KG1 (cell line): ENCODE data around the gene MLXIPL.
"Not testable (repeated sequence)": the region's sequence is repeated elsewhere in the genome, so short reads cannot be mapped to it uniquely, and the experiment has no call there.

Experiments
- DNase-seq: peaks from one replicate; lab custom pipeline; 2025; lab: John Stamatoyannopoulos, UW

Gene MLXIPL

GRCh38 chr7:73581006-73581405 lies 43.3 kb downstream of the MLXIPL start:
- not testable (repeated sequence) for DNase-seq

- DNase-seq, result peak; percentile 100
Measured at GRCh38 chr7:73578342-73579128, 45.8 kb downstream of the MLXIPL start, which contains the start of gene TBL2. TSS of gene TBL2 (minus strand) at chr7:73578579. CDS start at chr7:73578549, 30 bp downstream.

DNA sequence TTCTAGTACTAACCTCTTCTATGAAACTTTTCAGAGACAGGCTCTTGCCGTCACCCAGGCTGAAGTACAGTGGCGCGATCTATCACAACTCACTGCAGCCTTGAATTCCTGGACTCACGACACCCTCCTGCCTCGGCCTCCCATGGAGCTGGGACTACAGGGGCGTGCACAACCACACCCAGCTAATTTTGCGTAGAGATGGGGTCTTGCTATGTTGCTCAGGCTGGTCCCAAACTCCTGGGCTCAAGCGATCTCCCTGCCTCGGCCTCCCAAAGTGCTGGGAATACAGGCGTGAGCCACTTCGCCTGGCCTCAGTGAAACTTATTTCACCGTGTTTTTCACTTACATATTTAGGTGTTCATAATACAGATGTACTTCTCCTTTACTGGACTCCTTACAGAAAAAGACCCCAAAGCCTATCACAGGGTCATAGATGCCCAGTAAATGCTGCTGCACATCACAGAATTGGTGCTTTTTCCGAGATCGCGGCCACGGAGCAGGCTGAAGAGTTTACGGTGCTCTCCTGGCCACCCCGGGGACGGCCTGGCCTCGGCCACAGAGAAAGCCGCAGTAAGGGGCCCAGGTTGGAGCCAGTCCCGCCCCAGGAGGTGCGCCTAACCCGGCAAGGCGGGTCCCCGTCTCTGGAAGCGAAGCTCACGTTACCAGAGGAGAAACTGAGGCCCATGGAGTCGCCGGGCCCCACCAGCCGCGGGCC lies 46.5 kb downstream of the MLXIPL start:
- no peak for DNase-seq

GRCh38 chr7:73573791-73574190 lies 50.5 kb downstream of the MLXIPL start:
- DNase-seq, result no peak

GRCh38 chr7:73573276-73573675 lies 51.0 kb downstream of the MLXIPL start:
- no peak for DNase-seq

- DNase-seq, result no peak
Measured at GRCh38 chr7:73572767-73573186, 51.5 kb downstream of the MLXIPL start.

GRCh38 chr7:73570977-73571376 lies 53.3 kb downstream of the MLXIPL start:
- no peak for DNase-seq

GRCh38 chr7:73570521-73570920 lies 53.8 kb downstream of the MLXIPL start:
- no peak for DNase-seq

- no peak for DNase-seq
Measured at GRCh38 chr7:73569042-73569608, 55.2 kb downstream of the MLXIPL start.

DNA sequence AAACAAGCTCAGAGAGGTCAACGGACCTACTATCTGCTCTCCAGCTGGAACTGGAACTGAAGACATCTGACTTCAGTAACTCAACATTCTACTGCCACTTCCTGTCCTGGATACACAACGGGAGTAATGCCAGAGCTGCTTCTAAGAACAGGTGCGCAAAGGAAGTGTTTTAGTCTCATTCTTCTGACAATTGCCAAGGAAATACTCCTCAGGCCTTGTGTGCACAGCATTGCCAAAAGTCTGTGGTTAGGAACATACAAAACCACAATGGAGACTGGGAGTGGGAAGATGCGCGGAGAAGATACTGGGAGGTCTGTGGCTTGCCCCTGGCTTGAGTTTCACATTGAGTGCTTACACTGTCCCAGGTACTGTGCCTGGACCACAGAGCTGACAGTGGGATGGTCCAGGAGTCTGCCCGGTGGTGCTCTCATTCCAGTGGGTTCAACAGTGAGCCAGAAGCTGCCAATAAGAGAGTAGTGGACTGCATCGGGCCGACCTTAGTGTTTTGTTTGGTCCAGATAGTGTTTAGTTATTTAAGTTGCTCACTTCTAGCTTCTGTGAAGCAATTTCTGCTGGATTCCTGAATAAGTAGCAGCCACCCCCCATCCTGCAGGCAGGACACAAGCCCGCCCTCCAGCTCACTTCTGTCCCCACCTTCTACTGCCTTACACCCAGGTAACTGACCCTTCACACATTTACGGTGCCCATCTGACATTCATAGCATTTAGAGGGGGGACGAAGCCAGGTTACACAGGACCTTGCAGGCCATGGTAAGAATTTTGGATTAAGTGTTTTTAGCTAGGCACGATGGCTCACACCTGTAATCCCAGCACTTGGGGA lies 56.3 kb downstream of the MLXIPL start:
- no peak for DNase-seq

DNA sequence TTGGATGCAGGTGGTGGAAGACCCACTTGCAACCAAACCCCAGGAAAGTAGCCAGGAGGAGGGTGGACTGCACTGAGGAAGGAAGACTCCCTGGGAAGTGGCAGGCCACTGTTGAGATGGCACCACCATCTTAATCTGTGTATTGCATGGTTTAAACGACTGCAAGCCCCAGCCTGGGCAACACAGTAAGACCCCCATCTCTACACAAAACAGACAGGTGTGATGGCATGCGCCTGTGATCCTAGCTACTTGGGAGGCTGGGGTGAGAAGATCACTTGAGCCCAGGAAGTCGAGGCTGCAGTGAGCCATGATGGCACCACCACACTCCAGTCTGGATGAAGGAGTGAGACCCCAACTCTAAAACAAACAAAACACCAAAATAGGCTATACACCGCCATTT lies 57.2 kb downstream of the MLXIPL start:
- no peak for DNase-seq

DNA sequence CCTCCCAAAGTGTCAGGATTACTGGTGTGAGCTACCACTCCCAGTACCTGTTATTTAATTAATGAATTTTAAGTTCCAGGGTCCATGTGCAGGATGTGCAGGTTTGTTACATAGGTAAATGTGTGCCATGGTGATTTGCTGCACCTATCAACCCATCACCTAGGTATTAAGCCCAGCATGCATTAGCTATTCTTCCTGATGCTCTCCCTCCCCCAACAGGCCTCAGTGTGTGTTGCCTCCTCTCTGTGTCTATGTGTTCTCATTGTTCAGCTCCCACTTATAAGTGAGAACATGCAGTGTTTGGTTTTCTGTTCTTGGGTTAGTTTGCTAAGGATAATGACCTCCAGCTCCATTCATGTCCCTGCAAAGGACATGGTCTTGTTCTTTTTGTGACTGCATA lies 57.9 kb downstream of the MLXIPL start:
- not testable (repeated sequence) for DNase-seq

- no peak for DNase-seq
Measured at GRCh38 chr7:73565675-73566340, 58.5 kb downstream of the MLXIPL start.

DNA sequence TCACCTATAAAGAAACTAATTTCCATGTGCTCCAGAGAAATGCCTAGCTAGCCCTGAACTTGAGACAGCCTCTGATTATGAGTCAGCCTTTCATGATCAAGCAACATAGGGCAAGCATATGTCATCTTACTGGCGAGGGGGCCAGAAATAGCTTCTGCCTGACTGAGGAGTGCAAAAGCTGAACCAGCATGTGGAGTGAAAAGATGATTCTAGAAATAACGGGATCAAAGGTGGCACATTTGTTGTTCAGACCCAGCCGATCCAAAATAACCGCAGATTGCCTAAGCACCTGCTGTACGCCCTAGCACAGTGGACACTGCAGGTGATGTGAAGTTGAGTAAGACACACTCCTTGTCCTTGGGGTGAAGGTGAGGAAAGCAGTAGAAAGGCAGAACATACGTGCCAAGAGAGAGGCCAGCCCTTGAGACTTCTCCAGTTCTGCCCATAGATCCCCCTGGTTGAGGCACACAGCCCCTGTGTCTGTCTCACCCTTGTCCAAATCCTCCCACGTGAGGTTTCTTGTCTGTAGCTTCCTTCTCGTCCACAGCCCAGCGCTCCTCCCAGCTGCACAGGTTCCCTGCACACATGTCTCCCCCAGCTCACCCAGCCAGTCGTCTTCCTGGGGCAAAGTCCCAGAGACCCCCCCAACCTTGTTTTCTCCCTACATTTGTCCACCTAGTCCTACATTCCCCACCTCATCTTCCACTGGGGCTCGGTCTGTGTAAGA lies 64.0 kb downstream of the MLXIPL start:
- no peak for DNase-seq

DNA sequence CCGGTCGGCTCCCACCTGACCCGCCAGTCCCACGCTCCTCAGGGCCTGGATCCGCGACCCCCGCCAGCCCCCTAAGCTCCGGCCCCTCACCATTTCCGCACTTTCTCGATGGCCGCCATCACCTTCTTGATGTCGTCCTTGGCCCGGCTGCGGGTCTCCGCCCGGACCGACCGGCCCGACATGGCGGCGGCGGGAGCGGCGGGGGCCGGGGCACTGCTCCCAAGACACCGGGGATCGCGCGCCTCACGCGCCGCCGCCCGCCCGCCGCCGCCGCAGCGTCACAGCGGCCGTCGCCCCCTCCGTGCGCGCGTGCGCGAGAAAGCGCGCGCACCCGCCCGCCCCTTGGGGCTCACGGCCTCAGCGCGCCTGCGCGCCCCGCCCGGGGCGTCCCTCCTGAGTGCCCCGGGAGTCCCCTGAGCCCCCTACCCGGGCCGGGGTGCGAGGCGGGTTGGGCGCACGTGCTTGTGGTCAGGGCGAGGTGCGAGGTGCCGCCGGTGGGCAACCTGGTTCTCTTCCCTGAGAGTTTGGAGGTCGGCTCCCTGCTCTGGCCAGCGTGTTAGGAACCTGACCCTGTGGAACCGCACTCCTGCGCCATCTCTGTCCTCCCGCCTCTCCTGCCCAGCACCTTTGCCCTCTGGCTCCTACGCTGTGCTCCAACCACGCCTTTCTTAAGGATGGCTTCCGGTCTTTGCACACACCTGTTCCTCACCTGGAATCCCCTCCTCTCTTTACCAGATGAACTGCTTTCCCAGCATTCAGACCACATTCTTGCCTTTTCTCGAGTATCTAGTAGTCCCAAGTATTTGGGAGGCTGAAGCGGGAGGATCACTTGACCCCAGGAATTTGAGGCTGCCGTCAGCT lies 66.7 kb downstream of the MLXIPL start, which contains the start of gene BCL7B:
TSS of gene BCL7B (minus strand) at position 294 of the 861 bp plus-strand sequence. CDS start at position 182, 112 bp downstream.
- DNase-seq, result peak; percentile 44

GRCh38 chr7:73557108-73557396 lies 67.3 kb downstream of the MLXIPL start:
- peak; percentile 77 for DNase-seq

- DNase-seq, result no peak
Measured at GRCh38 chr7:73556208-73557107, 67.9 kb downstream of the MLXIPL start.

- DNase-seq, result no peak
Measured at GRCh38 chr7:73555411-73555982, 68.8 kb downstream of the MLXIPL start.
